HepG2 (cell line): ENCODE measurements around the gene KRTAP5-6. TPM values are rescaled to one million over a fixed set of nuclear protein-coding genes. Genes with fewer than 3 reads are reported as not detected.
"Not testable (repeated sequence)": the region's sequence is repeated elsewhere in the genome, so short reads cannot be mapped to it uniquely, and the experiment has no call there.

Experiments used
- ATAC-seq: fragments of 200-7000 bp; cut with Tn5 transposase; 3 replicates; pipeline ENCODE4 v1.9.1; 2020; ENCODE audit warnings: mild to moderate bottlenecking, moderate library complexity
- BruUV-seq: library from RNA; stranded (reverse); fragments of 400-500 nt; replicated peaks from 2 replicates; lab custom pipeline; 2021; lab: Mats Ljungman, UMichigan
- CTCF ChIA-PET: fragments of 300-600 bp; formaldehyde crosslinking; extraction: SDS; loops from one replicate; lab custom pipeline; 2021; ENCODE audit warnings: low total read pairs, inconsistent platforms, low intra/inter-chr PET ratio; lab: Yijun Ruan, JAX
- POLR2A ChIA-PET: fragments of 350-600 bp; sonication (Branson Sonifier 250); formaldehyde crosslinking; loops from one replicate; lab custom pipeline; 2020; ENCODE audit warnings: antibody characterized with exemption, inconsistent platforms; lab: Yijun Ruan, JAX
- DNase-seq: peaks from one replicate; pipeline ENCODE4 v3.0.0-alpha.2; 2015; ENCODE audit warnings: low spot score
- FAIRE-seq: peaks from 3 replicates; lab custom pipeline; 2011; peaks lifted over from hg19 to GRCh38; lab: Jason Lieb, UNC
- H2AFZ ChIP-seq: one replicate; pipeline ENCODE4 v1.6.1; 2011; ENCODE audit warnings: low read length, inconsistent platforms
- H3K27ac ChIP-seq: fragments of 300-600 bp; 3 replicates; pipeline ENCODE4 v1.8.0; 2011; ENCODE audit warnings: mixed run types, mild to moderate bottlenecking, mixed read lengths, low read length, inconsistent platforms; ENCODE audit not compliant: insufficient read depth; ENCODE audit errors: extremely low read length
- H3K27me3 ChIP-seq, 2 experiments: fragments of 200-600 bp in 1 of 2; 2 replicates in 1 of 2; 3 replicates in 1 of 2; pipeline versions ENCODE4 v1.6.0 to v1.8.0; 2011; ENCODE audit warnings: low read length in 2 of 2, mild to moderate bottlenecking in 2 of 2, moderate library complexity in 2 of 2, inconsistent platforms in 1 of 2; ENCODE audit not compliant: insufficient read depth in 2 of 2, control insufficient read depth in 1 of 2
- H3K36me3 ChIP-seq, 2 experiments: fragments of 200-600 bp in 1 of 2; replicated peaks in 1 of 2; 2 replicates in 1 of 2; 3 replicates in 1 of 2; pipeline versions ENCODE4 v1.5.1 to v1.8.0; 2011; ENCODE audit warnings: low read length in 2 of 2, inconsistent platforms in 1 of 2; ENCODE audit not compliant: insufficient read depth in 2 of 2, control insufficient read depth in 1 of 2
- H3K4me1 ChIP-seq: 2 replicates; pipeline ENCODE4 v1.5.1; 2012; ENCODE audit warnings: low read length, inconsistent platforms; ENCODE audit not compliant: insufficient read depth
- H3K4me2 ChIP-seq: 2 replicates; pipeline ENCODE4 v1.6.0; 2011; ENCODE audit warnings: low read depth, low read length, inconsistent platforms
- H3K4me3 ChIP-seq, 3 experiments: fragments of 200-600 bp in 1 of 3; sonication (generic), shearing (Covaris generic) in 1 of 3; replicated peaks in 1 of 3; 2 replicates each; pipeline ENCODE4 v1.5.1; 2011 to 2016; ENCODE audit warnings: low read length in 3 of 3, inconsistent platforms in 2 of 3, low read depth in 2 of 3, mild to moderate bottlenecking in 2 of 3, control low read depth in 1 of 3, mixed read lengths in 1 of 3; ENCODE audit not compliant: insufficient read depth in 1 of 3
- H3K79me2 ChIP-seq: one replicate; pipeline ENCODE4 v1.6.1; 2011; ENCODE audit warnings: low read length, inconsistent platforms; ENCODE audit not compliant: insufficient read depth
- H3K9ac ChIP-seq: 2 replicates; pipeline ENCODE4 v1.6.0; 2011; ENCODE audit warnings: mild to moderate bottlenecking, low read depth, low read length, inconsistent platforms; ENCODE audit not compliant: insufficient read depth
- H3K9me3 ChIP-seq: 2 replicates; pipeline ENCODE4 v1.5.1; 2012; ENCODE audit warnings: mild to moderate bottlenecking, low read length
- H4K20me1 ChIP-seq: 2 replicates; pipeline ENCODE4 v1.6.0; 2011; ENCODE audit warnings: inconsistent platforms, mild to moderate bottlenecking, low read length, moderate library complexity; ENCODE audit not compliant: insufficient read depth
- FOXA1 ChIP-seq, 2 experiments: fragments of 450-650 bp in 1 of 2; sonication (generic) in 1 of 2; formaldehyde crosslinking in 1 of 2; IDR thresholded peaks; 2 replicates each; pipeline versions ENCODE4 v1.4.0 to v1.6.1; 2016 to 2020; ENCODE audit warnings: missing genetic modification reagents in 1 of 2
- HIVEP1 ChIP-seq: sonication (generic); formaldehyde crosslinking; IDR thresholded peaks from 2 replicates; pipeline ENCODE4 v1.4.0; 2020; ENCODE audit warnings: mild to moderate bottlenecking, missing genetic modification reagents
- HNRNPLL ChIP-seq: fragments of 200-400 bp; formaldehyde crosslinking; IDR thresholded peaks from 2 replicates; pipeline ENCODE4 v1.6.1; 2017; ENCODE audit warnings: mild to moderate bottlenecking, low read depth, low read length; ENCODE audit not compliant: poor library complexity, severe bottlenecking
- KLF6 ChIP-seq: IDR thresholded peaks from 2 replicates; pipeline ENCODE4 v1.8.0; 2016; ENCODE audit warnings: missing biosample characterization, missing genetic modification reagents
- POLR2A ChIP-seq, 2 experiments: IDR thresholded peaks; 2 replicates each; pipeline ENCODE4 v1.6.1; 2011; ENCODE audit warnings: low read depth in 2 of 2, low read length in 2 of 2, mild to moderate bottlenecking in 1 of 2, moderate library complexity in 1 of 2; ENCODE audit not compliant: insufficient read depth in 1 of 2
- RARA ChIP-seq: IDR thresholded peaks from 2 replicates; pipeline ENCODE4 v1.6.1; 2016; ENCODE audit warnings: missing genetic modification reagents, missing compliant biosample characterization
- RFXAP ChIP-seq: sonication (generic); formaldehyde crosslinking; IDR thresholded peaks from 2 replicates; pipeline ENCODE4 v1.4.0; 2020; ENCODE audit warnings: missing genetic modification reagents, borderline replicate concordance
- SOX6 ChIP-seq, 2 experiments: fragments of 450-650 bp in 1 of 2; sonication (generic) in 1 of 2; formaldehyde crosslinking in 1 of 2; IDR thresholded peaks; 2 replicates each; pipeline versions ENCODE4 v1.4.0 to v1.6.1; 2017 to 2020; ENCODE audit warnings: antibody characterized with exemption in 1 of 2, mild to moderate bottlenecking in 1 of 2, missing genetic modification reagents in 1 of 2
- UBTF ChIP-seq: sonication (generic); formaldehyde crosslinking; IDR thresholded peaks from 2 replicates; pipeline ENCODE4 v1.4.0; 2020; ENCODE audit warnings: mild to moderate bottlenecking, missing genetic modification reagents
- ZNF10 ChIP-seq: sonication (generic); formaldehyde crosslinking; IDR thresholded peaks from 2 replicates; pipeline ENCODE4 v1.4.0; 2020; ENCODE audit warnings: mild to moderate bottlenecking, low read depth, missing genetic modification reagents, borderline replicate concordance
- ZNF501 ChIP-seq: sonication (generic); formaldehyde crosslinking; IDR thresholded peaks from 2 replicates; pipeline ENCODE4 v1.5.1; 2020; ENCODE audit warnings: mild to moderate bottlenecking, moderate library complexity, missing genetic modification reagents
- ZNF563 ChIP-seq: sonication (generic); formaldehyde crosslinking; IDR thresholded peaks from 2 replicates; pipeline ENCODE4 v1.8.0; 2022; ENCODE audit warnings: mild to moderate bottlenecking, moderate library complexity, missing genetic modification reagents
- ZNF746 ChIP-seq: sonication (generic); formaldehyde crosslinking; IDR thresholded peaks from 2 replicates; pipeline ENCODE4 v1.8.0; 2022; ENCODE audit warnings: mild to moderate bottlenecking, missing genetic modification reagents
- WGBS: methylation state at CpG from one replicate; pipeline ENCODE4 v1.1.6; 2017; ENCODE audit warnings: low lambda C conversion rate; 5-methylcytosine and 5-hydroxymethylcytosine counted together
- in situ Hi-C: cut with HindIII; loops from 2 replicates; pipeline ENCODE4 v1.10.0; 2017; ENCODE audit warnings: low pct_unique_long_range_greater_than_20kb; ENCODE audit not compliant: extremely low pct_ligation_motif_present
- intact Hi-C: fragments of 100-400 bp; cut with micrococcal nuclease; formaldehyde crosslinking; loops from one replicate; pipeline ENCODE4 v1.10.0; 2022; ENCODE audit not compliant: unreplicated experiment
- polyA plus RNA-seq, 8 experiments: library from polyadenylated mRNA; depleted of rRNA in 3 of 8; stranded (reverse) in 7 of 8; unstranded in 1 of 8; fragments of >200 nt; fragmentation: Illumina TruSeq in 4 of 8; extraction: Trizol in 4 of 8; gene quantifications; 2 replicates each; pipeline versions ENCODE4 v1.2.1 to v1.2.3, GENCODE V29; 2011 to 2016; ENCODE audit warnings: low read depth in 4 of 8, missing spikeins in 1 of 8, mixed read lengths in 1 of 8; ENCODE audit not compliant: insufficient read depth in 1 of 8
- total RNA-seq, 5 experiments: library from RNA; depleted of rRNA; stranded (reverse); fragments of >200 nt; fragmentation: Illumina TruSeq; extraction: Trizol; gene quantifications; 2 replicates each; pipeline ENCODE4 v1.2.3, GENCODE V29; 2016; ENCODE audit warnings: low read depth in 1 of 5
- TF ChIP-seq, protein P1 (sequence below): sonication (generic); formaldehyde crosslinking; conservative IDR thresholded peaks from 2 replicates; pipeline ENCODE4 v1.5.0; 2020; ENCODE audit warnings: missing genetic modification reagents
- TF ChIP-seq, protein P2 (sequence below): sonication (generic); formaldehyde crosslinking; conservative IDR thresholded peaks from 2 replicates; pipeline ENCODE4 v1.4.0; 2020; ENCODE audit warnings: missing genetic modification reagents

KRTAP5-6 gene
- total and polyA plus RNA-seq, 2 of the 13 experiments (the other 11 are each of a cell fraction or from before 2014, with no cell fraction given) = not detected

GRCh38 chr11:1660111-1660867, 36.7 kb upstream of the KRTAP5-6 start (continued):
- TF ChIP-seq, protein P1, sequence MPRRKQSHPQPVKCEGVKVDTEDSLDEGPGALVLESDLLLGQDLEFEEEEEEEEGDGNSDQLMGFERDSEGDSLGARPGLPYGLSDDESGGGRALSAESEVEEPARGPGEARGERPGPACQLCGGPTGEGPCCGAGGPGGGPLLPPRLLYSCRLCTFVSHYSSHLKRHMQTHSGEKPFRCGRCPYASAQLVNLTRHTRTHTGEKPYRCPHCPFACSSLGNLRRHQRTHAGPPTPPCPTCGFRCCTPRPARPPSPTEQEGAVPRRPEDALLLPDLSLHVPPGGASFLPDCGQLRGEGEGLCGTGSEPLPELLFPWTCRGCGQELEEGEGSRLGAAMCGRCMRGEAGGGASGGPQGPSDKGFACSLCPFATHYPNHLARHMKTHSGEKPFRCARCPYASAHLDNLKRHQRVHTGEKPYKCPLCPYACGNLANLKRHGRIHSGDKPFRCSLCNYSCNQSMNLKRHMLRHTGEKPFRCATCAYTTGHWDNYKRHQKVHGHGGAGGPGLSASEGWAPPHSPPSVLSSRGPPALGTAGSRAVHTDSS = 0 out of 2 replicates have a peak, but pooled peaks have one; percentile 52
- no peak for TF ChIP-seq ZNF10 (CRISPR knock-in tag)
- 0 out of 2 replicates have a peak, but pooled peaks have one; percentile 39 for TF ChIP-seq ZNF563 (CRISPR knock-in tag)
- TF ChIP-seq UBTF (CRISPR knock-in tag) = no peak
- TF ChIP-seq, all 625 proteins: peak for 25

- H3K27ac ChIP-seq = peak overlapping the region; percentile 88
- 36% methylated on average over 10 of the region's 25 CpGs for WGBS
- H3K79me2 ChIP-seq; H2AFZ ChIP-seq; in situ Hi-C loops; H3K27me3 ChIP-seq; H3K36me3 ChIP-seq; H4K20me1 ChIP-seq; BruUV-seq; H3K9me3 ChIP-seq; H3K4me3 ChIP-seq; intact Hi-C loops; CTCF ChIA-PET; TF ChIP-seq SOX6, FOXA1 (IDR thresholded peaks at IDR 0.05): not testable (repeated sequence)
- peak overlapping the region; percentile 69 for H3K9ac ChIP-seq
- FAIRE-seq = peak; percentile 100
- peak; percentile 96 for ATAC-seq
- POLR2A ChIA-PET = interaction anchor here (0.6 kb wide), 1 partner anchor 29 kb away, joined by 4 read pairs; no protein-coding TSS in a partner anchor
- peak; percentile 68 for DNase-seq
- peaks cover 60% of the 10 kb centered on the region for H3K4me1 ChIP-seq
- H3K4me2 ChIP-seq = 0 out of 2 replicates have a peak overlapping the region, but pooled peaks have one; percentile 27
- TF ChIP-seq RARA (CRISPR knock-in tag) = peak; percentile 92
- TF ChIP-seq ZNF746 (CRISPR knock-in tag) = peak; percentile 67
- TF ChIP-seq, protein P2, sequence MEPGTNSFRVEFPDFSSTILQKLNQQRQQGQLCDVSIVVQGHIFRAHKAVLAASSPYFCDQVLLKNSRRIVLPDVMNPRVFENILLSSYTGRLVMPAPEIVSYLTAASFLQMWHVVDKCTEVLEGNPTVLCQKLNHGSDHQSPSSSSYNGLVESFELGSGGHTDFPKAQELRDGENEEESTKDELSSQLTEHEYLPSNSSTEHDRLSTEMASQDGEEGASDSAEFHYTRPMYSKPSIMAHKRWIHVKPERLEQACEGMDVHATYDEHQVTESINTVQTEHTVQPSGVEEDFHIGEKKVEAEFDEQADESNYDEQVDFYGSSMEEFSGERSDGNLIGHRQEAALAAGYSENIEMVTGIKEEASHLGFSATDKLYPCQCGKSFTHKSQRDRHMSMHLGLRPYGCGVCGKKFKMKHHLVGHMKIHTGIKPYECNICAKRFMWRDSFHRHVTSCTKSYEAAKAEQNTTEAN (CRISPR knock-in tag) = 0 out of 2 replicates have a peak, but pooled peaks have one; percentile 66
- TF ChIP-seq HNRNPLL = peak; percentile 24
- TF ChIP-seq ZNF501 = 0 out of 2 replicates have a peak, but pooled peaks have one; percentile 34
- TF ChIP-seq HIVEP1 (CRISPR knock-in tag) = 0 out of 2 replicates have a peak, but pooled peaks have one; percentile 31
- 0 out of 2 replicates have a peak, but pooled peaks have one; percentile 68 for TF ChIP-seq RFXAP (CRISPR knock-in tag)
- TF ChIP-seq POLR2A (IDR thresholded peaks at IDR 0.05; ENCODE audit: insufficient read depth in 1 of 2, low read depth in 2 of 2, low read length in 2 of 2) = peak in 1 of 2 experiments; percentile 33; a peak in 1 of 4 replicates
- TF ChIP-seq SOX6 (CRISPR knock-in tag; IDR thresholded peaks at IDR 0.05) = peak; percentile 81
- TF ChIP-seq FOXA1 (CRISPR knock-in tag; IDR thresholded peaks at IDR 0.05) = peak; percentile 82
- TF ChIP-seq KLF6 (CRISPR knock-in tag) = peak; percentile 65
Measured at GRCh38 chr11:1661454-1662269, 35.3 kb upstream of the KRTAP5-6 start.
